ENCODE results near the gene HNRNPK.

GRCh38 chr9:83981126-83981871, 1.3 kb upstream of the HNRNPK start:
- TF ChIP-seq CTCF (IDR thresholded peaks at IDR 0.05; ENCODE audit: low read depth, low read length), result no peak
- no peak for TF ChIP-seq EZH2phosphoT487 (IDR thresholded peaks at IDR 0.05; ENCODE audit: low read depth)
